Natural killer cell (primary cell): ENCODE results near the gene FOXP3. TPM values are rescaled to one million over a fixed set of nuclear protein-coding genes. Genes with fewer than 3 reads are reported as not detected.

ENCODE experiments used
- ATAC-seq, 3 donors: fragments of 150-1000 bp in 2 of 3; fragments of 200-7000 bp in 1 of 3; cut with Tn5 transposase; 1 replicate in 1 of 3; 2 replicates in 2 of 3; pipeline ENCODE4 v1.10.0; 2021; ENCODE audit warnings: mild to moderate bottlenecking in 2 of 3, moderate library complexity in 2 of 3
- DNase-seq, 2 donors: peaks; one replicate each; pipeline versions ENCODE4 v3.0.0 to v3.0.0-alpha.2; 2013 to 2021; ENCODE audit warnings: mixed read lengths in 1 of 2
- H3K27ac ChIP-seq: one replicate; pipeline ENCODE4 v1.5.1; 2013; ENCODE audit warnings: mild to moderate bottlenecking, low read length
- H3K27me3 ChIP-seq: one replicate; pipeline ENCODE4 v1.6.1; 2013; ENCODE audit warnings: low read length; ENCODE audit not compliant: control insufficient read depth, insufficient read depth
- H3K36me3 ChIP-seq: one replicate; pipeline ENCODE4 v1.6.1; 2013; ENCODE audit warnings: low read length; ENCODE audit not compliant: control insufficient read depth, insufficient read depth
- H3K4me1 ChIP-seq: one replicate; pipeline ENCODE4 v1.6.1; 2013; ENCODE audit warnings: low read length; ENCODE audit not compliant: control insufficient read depth, insufficient read depth
- H3K4me3 ChIP-seq: one replicate; pipeline ENCODE4 v1.5.1; 2013; ENCODE audit warnings: low read length
- H3K9me3 ChIP-seq: one replicate; pipeline ENCODE4 v1.6.1; 2013; ENCODE audit warnings: low read length; ENCODE audit not compliant: control insufficient read depth, insufficient read depth
- H3K27ac Mint-ChIP-seq, 2 donors: one replicate each; pipeline ENCODE4 v1.8.0; 2022; ENCODE audit warnings: mild to moderate bottlenecking in 2 of 2, mixed read lengths in 2 of 2, moderate library complexity in 1 of 2
- H3K27me3 Mint-ChIP-seq, 2 donors: one replicate each; pipeline ENCODE4 v1.8.0; 2022; ENCODE audit warnings: low read depth in 2 of 2, mixed read lengths in 2 of 2
- H3K36me3 Mint-ChIP-seq: one replicate; pipeline ENCODE4 v1.8.0; 2022; ENCODE audit warnings: mixed read lengths
- H3K4me1 Mint-ChIP-seq, 2 donors: one replicate each; pipeline ENCODE4 v1.8.0; 2022; ENCODE audit warnings: mixed read lengths in 2 of 2
- H3K4me3 Mint-ChIP-seq: one replicate; pipeline ENCODE4 v1.8.0; 2022; ENCODE audit warnings: mild to moderate bottlenecking, moderate library complexity, mixed read lengths
- H3K9me3 Mint-ChIP-seq, 2 donors: one replicate each; pipeline ENCODE4 v1.8.0; 2022; ENCODE audit warnings: mixed read lengths in 2 of 2
- CTCF ChIP-seq: fragments of 200-600 bp; IDR thresholded peaks from one replicate; pipeline ENCODE4 v1.8.0; 2022; ENCODE audit warnings: antibody characterized with exemption
- WGBS: methylation state at CpG from one replicate; pipeline ENCODE4 v1.1.7; 2013; ENCODE audit warnings: missing lambda C conversion rate; ENCODE audit not compliant: insufficient coverage; 5-methylcytosine and 5-hydroxymethylcytosine counted together
- intact Hi-C: fragments of 100-400 bp; cut with micrococcal nuclease; formaldehyde crosslinking; loops from one replicate; pipeline ENCODE4 v1.14.2; 2022
- total RNA-seq, 4 donors: library from RNA; stranded (reverse); fragments of 120-200 nt in 1 of 4; gene quantifications; one replicate each; pipeline versions ENCODE4 v1.2.3 to v1.2.4, GENCODE V29; 2013 to 2022

The FOXP3 gene
- total RNA-seq, 3 donors from 2014 or later (not counting 1 experiment from before 2014, with no cell fraction given) = 0.09 to 0.32 (median 0.20) TPM

DNA sequence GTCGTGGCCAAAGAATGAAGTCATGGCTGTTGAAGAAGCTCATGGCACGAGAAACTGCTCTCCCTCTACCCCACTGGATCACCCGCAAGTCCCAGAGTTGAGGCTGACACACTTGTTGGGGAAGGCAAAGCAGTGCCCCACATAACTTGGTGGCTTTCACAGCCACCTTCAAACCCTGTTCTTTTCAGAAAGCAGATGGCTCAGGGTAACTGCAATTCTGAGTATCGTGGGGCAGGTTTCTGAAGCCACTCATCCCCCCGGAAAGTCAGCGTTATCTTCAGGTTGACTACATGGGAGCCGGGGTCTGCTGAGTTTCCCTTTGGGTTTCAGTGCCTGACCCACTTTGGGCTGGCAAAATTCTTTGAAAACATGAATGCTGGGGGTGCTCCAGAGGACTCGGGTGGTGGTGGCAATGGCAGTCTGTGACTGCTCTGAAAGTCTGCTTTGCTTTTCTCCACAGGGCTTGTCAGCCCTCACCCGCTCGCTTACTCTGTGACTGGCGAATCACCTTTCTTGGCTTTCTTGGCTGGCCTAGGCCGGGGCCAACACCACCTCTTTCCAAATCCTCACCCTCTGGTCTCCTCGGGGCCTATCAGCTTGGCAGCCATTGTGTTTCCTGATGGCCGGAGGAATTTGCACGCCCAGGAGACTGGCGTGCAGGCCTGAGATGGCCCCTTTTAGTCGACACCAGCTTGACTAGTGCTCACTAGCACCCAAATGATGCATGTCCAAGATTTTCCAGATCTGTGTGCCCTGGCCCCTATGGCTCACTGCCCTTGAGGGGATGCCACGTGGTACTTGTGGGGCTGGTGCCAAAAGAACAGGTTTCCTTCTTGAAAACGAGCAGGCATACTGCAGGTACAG lies 12.4 kb upstream of the FOXP3 start:
- TF ChIP-seq CTCF = no peak
- DNase-seq (no peak), ATAC-seq (no peak)
- H3K36me3 Mint-ChIP-seq = no peaks in the 10 kb centered on the region
- no peak overlapping the region for H3K4me3 ChIP-seq
- H3K27me3 Mint-ChIP-seq = no peaks in the 10 kb centered on the region
- H3K4me1 ChIP-seq = peaks cover 41% of the 10 kb centered on the region
- intact Hi-C loops = no loop called here
- H3K27ac Mint-ChIP-seq = peak overlapping the region in 1 of 2 donors; percentile 37
- H3K27me3 ChIP-seq = no peaks in the 10 kb centered on the region
- H3K4me1 Mint-ChIP-seq = peaks cover 29 to 50% of the 10 kb centered on the region in 2 donors
- H3K27ac ChIP-seq = no peak overlapping the region
- no peak overlapping the region for H3K4me3 Mint-ChIP-seq
- H3K9me3 ChIP-seq = no peaks in the 10 kb centered on the region
- H3K36me3 ChIP-seq = no peaks in the 10 kb centered on the region
- no peaks in the 10 kb centered on the region for H3K9me3 Mint-ChIP-seq
- WGBS = 87% methylated on average over 17 of the region's 19 CpGs

- Mint-ChIP-seq H3K36me3 (no peaks in the 10 kb centered on the region), H3K27me3 (no peaks in the 10 kb centered on the region), H3K9me3 (no peaks in the 10 kb centered on the region), H3K27ac (no peak overlapping the region), H3K4me1 (peaks cover 29 to 54% of the 10 kb centered on the region in 2 donors), H3K4me3 (no peak overlapping the region)
- Histone ChIP-seq H3K9me3 (no peaks in the 10 kb centered on the region), H3K36me3 (no peaks in the 10 kb centered on the region), H3K4me3 (no peak overlapping the region), H3K27ac (no peak overlapping the region), H3K4me1 (peaks cover 48% of the 10 kb centered on the region), H3K27me3 (no peaks in the 10 kb centered on the region)
- 88% methylated on average over 1 of the region's 1 CpG for WGBS
- DNase-seq (peak in 1 of 2 donors; percentile 2), ATAC-seq (no peak)
- intact Hi-C loops = no loop called here
- TF ChIP-seq CTCF = no peak
These were observed 11.7 kb upstream of the FOXP3 start for GRCh38 chrX:49276207-49276606.

DNA sequence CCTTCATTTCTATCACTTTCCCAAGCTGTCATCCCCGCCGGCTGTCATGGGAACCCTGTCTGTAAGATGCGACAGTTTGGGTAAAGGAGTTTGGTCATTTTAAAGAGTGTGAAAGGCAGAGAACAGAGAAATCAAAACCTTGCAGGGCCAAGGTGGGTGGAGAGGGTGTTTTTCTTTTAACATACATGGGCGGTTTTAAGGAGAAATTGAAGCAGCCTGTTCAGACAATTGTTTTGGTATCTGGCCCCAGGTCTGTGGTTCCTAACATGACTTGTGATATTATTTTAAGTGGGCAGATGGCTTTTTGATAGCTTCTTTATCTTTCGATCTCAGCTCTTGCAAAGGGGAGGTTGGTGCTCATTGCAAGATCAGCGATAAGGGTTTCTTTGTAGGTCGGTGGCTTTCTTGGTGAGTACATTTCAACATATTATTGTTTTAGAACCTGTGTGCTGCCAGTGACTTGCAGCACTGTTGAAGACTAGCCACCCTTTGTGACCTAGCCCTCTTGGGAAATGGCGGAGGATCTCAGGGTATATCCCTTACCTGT lies 8.7 kb upstream of the FOXP3 start:
- Histone ChIP-seq H3K27me3 (no peaks in the 10 kb centered on the region), H3K4me1 (peaks cover 65% of the 10 kb centered on the region), H3K9me3 (no peaks in the 10 kb centered on the region), H3K4me3 (no peak overlapping the region), H3K27ac (peak overlapping the region; percentile 48), H3K36me3 (no peaks in the 10 kb centered on the region)
- Mint-ChIP-seq H3K4me1 (peaks cover 39 to 68% of the 10 kb centered on the region in 2 donors), H3K9me3 (no peaks in the 10 kb centered on the region), H3K27me3 (no peaks in the 10 kb centered on the region), H3K36me3 (no peaks in the 10 kb centered on the region), H3K4me3 (peak overlapping the region; percentile 65), H3K27ac (peak overlapping the region; percentile 52 to 67)
- DNase-seq = peak in 1 of 2 donors; percentile 72
- intact Hi-C loops = no loop called here
- 15% methylated on average over 6 of the region's 8 CpGs for WGBS
- no peak for TF ChIP-seq CTCF
- ATAC-seq = no peak
